Ascending aorta (tissue), 2 donors: ENCODE results near the gene CARNS1. TPM values are rescaled to one million over a fixed set of nuclear protein-coding genes. Genes with fewer than 3 reads are reported as not detected.

Source experiments
- DNase-seq, 2 donors: peaks; one replicate each; pipeline ENCODE4 v3.0.0-alpha.2; 2019; ENCODE audit warnings: low spot score in 2 of 2
- H3K27ac ChIP-seq, 2 donors: fragments of 200-600 bp; sonication (generic); one replicate each; pipeline ENCODE4 v1.5.1; 2016 to 2017; ENCODE audit warnings: mild to moderate bottlenecking in 1 of 2
- H3K27me3 ChIP-seq: fragments of 200-600 bp; sonication (generic); one replicate; pipeline ENCODE4 v1.5.1; 2017
- H3K36me3 ChIP-seq, 2 donors: fragments of 200-600 bp; sonication (generic); one replicate each; pipeline ENCODE4 v1.5.1; 2016
- H3K4me1 ChIP-seq, 2 donors: fragments of 200-600 bp; sonication (generic); one replicate each; pipeline ENCODE4 v1.5.1; 2016 to 2017; ENCODE audit warnings: mild to moderate bottlenecking in 1 of 2
- H3K4me3 ChIP-seq, 2 donors: fragments of 200-600 bp; sonication (generic); one replicate each; pipeline ENCODE4 v1.5.1; 2016 to 2017; ENCODE audit warnings: mild to moderate bottlenecking in 1 of 2
- H3K9me3 ChIP-seq, 2 donors: fragments of 200-600 bp; sonication (generic); one replicate each; pipeline ENCODE4 v1.5.1; 2016
- intact Hi-C: fragments of 100-400 bp; cut with DNase I; formaldehyde crosslinking; loops from one replicate; pipeline ENCODE4 v1.15.1; 2023
- total RNA-seq: library from RNA; depleted of rRNA; stranded (reverse); fragments of >200 nt; gene quantifications from one replicate; pipeline ENCODE4 v1.1.0, GENCODE V29; 2016
- TF ChIP-seq, protein P1 (sequence below), 3 experiments: fragments of 200-600 bp in 2 of 3; fragments of 450-650 bp in 1 of 3; sonication (generic) in 2 of 3; IDR thresholded peaks; one replicate each; pipeline ENCODE4 v1.5.1; 2016 to 2019; ENCODE audit warnings: antibody characterized with exemption in 3 of 3, mild to moderate bottlenecking in 1 of 3, moderate library complexity in 1 of 3

The CARNS1 gene
- total RNA-seq, 1 donor from 2014 or later = 6.0 TPM

DNA sequence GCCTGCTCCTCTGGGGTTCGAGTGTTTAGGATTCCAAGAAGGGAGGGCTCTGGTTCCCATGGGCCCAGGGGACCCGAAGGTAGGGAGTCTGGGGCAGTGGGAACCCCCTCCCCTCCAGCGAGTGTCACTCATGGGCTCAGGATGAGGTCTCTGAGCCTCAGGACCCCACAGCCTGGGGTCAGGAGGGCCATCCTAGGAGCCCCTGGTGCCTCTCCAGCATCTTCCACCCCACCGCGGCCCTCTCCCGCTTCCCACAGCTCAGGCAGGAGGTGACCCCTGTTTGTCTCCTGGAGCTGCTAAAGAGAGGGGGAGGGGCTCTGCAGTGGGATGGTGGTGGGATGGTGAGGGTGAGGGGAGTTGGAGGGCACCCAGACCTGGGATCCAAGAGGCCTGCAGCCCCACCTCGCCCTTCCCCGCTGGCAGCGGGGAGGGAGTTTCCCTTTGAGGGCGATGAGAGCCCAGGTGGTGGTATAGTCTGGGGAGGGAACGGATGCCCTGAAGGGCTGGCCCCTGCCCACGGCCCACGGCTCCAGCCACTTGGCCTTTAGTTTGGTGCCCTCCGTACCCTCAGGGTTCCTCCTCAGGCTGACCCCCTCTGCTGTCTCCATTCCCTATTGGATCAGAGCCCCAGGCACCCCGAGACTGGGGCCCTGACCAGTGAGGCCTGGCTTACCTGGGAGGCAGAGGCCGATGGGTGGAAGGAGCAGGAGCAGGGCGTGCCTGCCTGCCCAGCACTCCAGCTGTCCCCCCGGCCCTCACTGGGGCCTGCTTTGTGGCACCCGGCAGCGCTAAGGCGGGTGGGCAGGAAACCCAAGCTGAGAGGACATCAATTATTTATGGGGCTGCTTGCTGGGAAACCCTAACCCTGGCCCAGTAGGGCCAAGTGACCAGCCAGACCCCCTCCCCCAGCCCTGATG lies 38.6 kb downstream of the CARNS1 start:
- TF ChIP-seq, protein P1, sequence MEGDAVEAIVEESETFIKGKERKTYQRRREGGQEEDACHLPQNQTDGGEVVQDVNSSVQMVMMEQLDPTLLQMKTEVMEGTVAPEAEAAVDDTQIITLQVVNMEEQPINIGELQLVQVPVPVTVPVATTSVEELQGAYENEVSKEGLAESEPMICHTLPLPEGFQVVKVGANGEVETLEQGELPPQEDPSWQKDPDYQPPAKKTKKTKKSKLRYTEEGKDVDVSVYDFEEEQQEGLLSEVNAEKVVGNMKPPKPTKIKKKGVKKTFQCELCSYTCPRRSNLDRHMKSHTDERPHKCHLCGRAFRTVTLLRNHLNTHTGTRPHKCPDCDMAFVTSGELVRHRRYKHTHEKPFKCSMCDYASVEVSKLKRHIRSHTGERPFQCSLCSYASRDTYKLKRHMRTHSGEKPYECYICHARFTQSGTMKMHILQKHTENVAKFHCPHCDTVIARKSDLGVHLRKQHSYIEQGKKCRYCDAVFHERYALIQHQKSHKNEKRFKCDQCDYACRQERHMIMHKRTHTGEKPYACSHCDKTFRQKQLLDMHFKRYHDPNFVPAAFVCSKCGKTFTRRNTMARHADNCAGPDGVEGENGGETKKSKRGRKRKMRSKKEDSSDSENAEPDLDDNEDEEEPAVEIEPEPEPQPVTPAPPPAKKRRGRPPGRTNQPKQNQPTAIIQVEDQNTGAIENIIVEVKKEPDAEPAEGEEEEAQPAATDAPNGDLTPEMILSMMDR (IDR thresholded peaks at IDR 0.05) = no peak
- no peaks in the 10 kb centered on the region for H3K4me1 ChIP-seq

DNA sequence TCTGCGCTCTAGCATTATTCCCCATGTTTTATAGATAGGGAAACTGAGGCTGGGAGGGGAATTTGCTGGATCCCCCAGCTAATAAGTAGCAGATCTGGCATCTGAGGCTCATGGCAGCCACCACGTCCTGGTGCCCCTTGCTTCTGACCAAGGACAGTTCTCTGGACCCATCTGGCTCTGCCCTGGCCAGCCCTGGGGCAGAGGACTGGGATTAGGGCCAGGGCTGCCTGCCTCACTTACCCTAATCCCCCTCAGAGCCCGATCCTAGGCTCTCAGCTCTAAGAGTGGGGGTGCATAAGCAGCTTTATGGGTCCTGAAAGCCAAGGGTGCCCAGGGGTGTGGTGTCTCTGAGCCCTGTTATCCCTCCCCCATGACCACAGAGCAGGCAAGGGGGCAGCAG lies 39.6 kb downstream of the CARNS1 start, which contains the start of gene CABP4:
Gene CABP4, plus strand, starts transcription at position 301 of the 400 bp plus-strand sequence. Its CDS starts 70 bp downstream, at position 371.
- no peaks in the 10 kb centered on the region for H3K36me3 ChIP-seq
- DNase-seq = no peak
- H3K27ac ChIP-seq = no peak within 1 kb of the TSS
- intact Hi-C loops = no loop called here
- TF ChIP-seq, protein P1 (IDR thresholded peaks at IDR 0.05) = no peak
- H3K27me3 ChIP-seq = no peaks in the 10 kb centered on the region
- no peaks in the 10 kb centered on the region for H3K4me1 ChIP-seq
- H3K9me3 ChIP-seq = no peaks in the 10 kb centered on the region
- no peak within 1 kb of the TSS for H3K4me3 ChIP-seq

More for the DNA sequence above, 38.6 kb downstream of the CARNS1 start:
- Histone ChIP-seq H3K4me3 (no peak overlapping the region), H3K36me3 (no peaks in the 10 kb centered on the region), H3K27ac (no peak overlapping the region), H3K9me3 (no peaks in the 10 kb centered on the region), H3K27me3 (no peaks in the 10 kb centered on the region)
- intact Hi-C loops = no loop called here
- no peak for DNase-seq

DNA sequence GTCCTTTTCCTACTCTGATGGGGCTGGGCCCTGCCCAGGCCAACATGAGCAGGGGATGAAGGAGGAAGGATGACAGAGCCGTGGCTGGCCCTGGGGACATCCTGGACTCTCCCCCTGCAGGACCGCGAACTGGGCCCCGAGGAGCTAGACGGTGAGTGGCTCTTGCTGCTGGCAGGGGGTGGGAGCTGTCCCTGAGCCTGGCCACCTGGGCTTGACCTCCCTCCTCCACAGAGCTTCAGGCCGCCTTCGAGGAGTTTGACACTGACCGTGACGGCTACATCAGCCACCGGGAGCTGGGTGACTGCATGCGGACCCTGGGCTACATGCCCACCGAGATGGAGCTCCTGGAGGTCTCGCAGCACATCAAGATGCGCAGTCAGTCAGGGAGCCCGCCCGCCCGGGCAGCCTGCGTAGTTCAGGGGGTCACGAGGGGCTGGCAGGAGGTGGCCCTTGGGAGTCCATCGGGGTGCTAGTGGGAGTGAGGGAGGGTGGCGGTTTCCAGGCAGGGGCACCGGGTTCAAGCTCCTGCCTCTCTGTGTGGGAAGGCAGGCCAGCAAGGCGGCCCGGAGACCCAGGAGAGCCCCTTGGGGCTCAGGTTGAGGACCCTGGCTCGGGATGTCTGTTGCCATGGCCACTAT lies 40.7 kb downstream of the CARNS1 start:
- Histone ChIP-seq H3K36me3 (no peaks in the 10 kb centered on the region), H3K9me3 (no peaks in the 10 kb centered on the region), H3K4me1 (no peaks in the 10 kb centered on the region), H3K4me3 (no peak overlapping the region), H3K27ac (no peak overlapping the region), H3K27me3 (no peaks in the 10 kb centered on the region)
- intact Hi-C loops = no loop called here
- no peak for DNase-seq
- TF ChIP-seq, protein P1 (IDR thresholded peaks at IDR 0.05) = no peak

DNA sequence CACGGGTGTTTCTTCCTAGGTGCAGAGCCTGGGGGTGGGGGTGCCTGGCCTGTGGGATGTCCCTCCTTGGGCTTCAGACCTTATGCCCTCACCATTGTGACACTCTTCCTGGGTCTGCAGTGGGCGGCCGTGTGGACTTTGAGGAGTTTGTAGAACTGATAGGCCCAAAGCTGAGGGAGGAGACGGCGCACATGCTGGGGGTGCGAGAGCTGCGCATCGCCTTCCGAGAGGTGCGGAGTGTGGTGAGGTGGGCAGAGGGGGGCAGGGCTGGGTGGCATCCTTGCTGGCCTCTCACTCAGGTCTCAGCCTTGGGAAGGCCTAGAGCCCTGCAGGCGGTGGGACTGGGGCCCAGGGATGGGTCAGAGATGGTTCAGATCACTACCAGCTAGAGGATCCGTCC lies 42.0 kb downstream of the CARNS1 start:
- no peaks in the 10 kb centered on the region for H3K4me1 ChIP-seq
- no peak overlapping the region for H3K27ac ChIP-seq
- no peaks in the 10 kb centered on the region for H3K9me3 ChIP-seq
- TF ChIP-seq, protein P1 (IDR thresholded peaks at IDR 0.05) = no peak
- no peak overlapping the region for H3K4me3 ChIP-seq
- no peak for DNase-seq
- no peaks in the 10 kb centered on the region for H3K27me3 ChIP-seq
- no peaks in the 10 kb centered on the region for H3K36me3 ChIP-seq
- intact Hi-C loops = no loop called here

DNA sequence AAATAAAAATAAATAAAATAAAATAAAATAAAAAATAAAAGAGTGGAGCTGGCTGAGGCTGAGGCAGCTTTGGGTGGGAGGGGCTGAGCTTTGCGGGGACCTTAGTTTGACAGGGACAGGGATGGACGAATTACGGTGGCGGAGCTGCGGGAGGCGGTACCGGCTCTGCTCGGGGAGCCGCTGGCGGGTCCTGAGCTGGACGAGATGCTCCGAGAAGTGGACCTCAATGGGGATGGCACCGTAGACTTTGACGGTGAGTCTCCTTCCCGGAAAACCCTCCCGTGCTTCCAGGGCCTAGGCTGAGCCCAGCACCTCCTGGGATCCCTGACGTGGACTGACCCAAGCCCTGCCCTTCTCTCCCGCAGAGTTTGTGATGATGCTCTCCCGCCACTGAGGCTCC lies 42.8 kb downstream of the CARNS1 start:
- Histone ChIP-seq H3K4me3 (no peak overlapping the region), H3K36me3 (no peaks in the 10 kb centered on the region), H3K4me1 (no peaks in the 10 kb centered on the region), H3K27ac (no peak overlapping the region), H3K27me3 (no peaks in the 10 kb centered on the region), H3K9me3 (no peaks in the 10 kb centered on the region)
- TF ChIP-seq, protein P1 (IDR thresholded peaks at IDR 0.05) = no peak
- intact Hi-C loops = no loop called here
- no peak for DNase-seq
